H9 (cell line): Measurements from ENCODE around the gene ZNF530. TPM values are rescaled to one million over a fixed set of nuclear protein-coding genes. Genes with fewer than 3 reads are reported as not detected.

ENCODE experiments used
- DNase-seq: peaks from one replicate; pipeline ENCODE4 v3.0.0-alpha.2; 2017
- H2AFZ ChIP-seq: one replicate; pipeline ENCODE4 v1.6.1; 2013; ENCODE audit warnings: mild to moderate bottlenecking, low read length, control low read depth, moderate library complexity
- H2AK5ac ChIP-seq: 2 replicates; pipeline ENCODE4 v1.6.1; 2013; ENCODE audit warnings: low read length, control low read depth, mixed read lengths; ENCODE audit not compliant: insufficient read length
- H2BK120ac ChIP-seq: one replicate; pipeline ENCODE4 v1.6.1; 2013; ENCODE audit warnings: low read depth, mild to moderate bottlenecking, low read length, control low read depth, inconsistent platforms; ENCODE audit not compliant: poor library complexity, severe bottlenecking
- H2BK12ac ChIP-seq: 2 replicates; pipeline ENCODE4 v1.6.1; 2013; ENCODE audit warnings: low read length, control low read depth, mixed read lengths, low read depth; ENCODE audit not compliant: insufficient read length
- H2BK15ac ChIP-seq: 2 replicates; pipeline ENCODE4 v1.6.1; 2013; ENCODE audit warnings: low read depth, low read length, control low read depth
- H2BK20ac ChIP-seq: one replicate; pipeline ENCODE4 v1.6.1; 2013; ENCODE audit warnings: low read depth, mild to moderate bottlenecking, low read length, control low read depth, inconsistent platforms; ENCODE audit not compliant: poor library complexity, severe bottlenecking
- H2BK5ac ChIP-seq: 2 replicates; pipeline ENCODE4 v1.6.1; 2013; ENCODE audit warnings: low read length, control low read depth, mixed read lengths; ENCODE audit not compliant: insufficient read length
- H3K14ac ChIP-seq: 2 replicates; pipeline ENCODE4 v1.6.1; 2013; ENCODE audit warnings: low read length, control low read depth; ENCODE audit not compliant: insufficient read depth
- H3K18ac ChIP-seq: 2 replicates; pipeline ENCODE4 v1.6.1; 2013; ENCODE audit warnings: low read depth, mild to moderate bottlenecking, mixed read lengths, low read length, control low read depth; ENCODE audit not compliant: insufficient read length
- H3K23ac ChIP-seq: 2 replicates; pipeline ENCODE4 v1.6.1; 2013; ENCODE audit warnings: low read length, control low read depth, mixed read lengths, low read depth; ENCODE audit not compliant: insufficient read length
- H3K23me2 ChIP-seq: 2 replicates; pipeline ENCODE4 v1.6.1; 2013; ENCODE audit warnings: low read depth, mild to moderate bottlenecking, mixed read lengths, low read length, control low read depth; ENCODE audit not compliant: insufficient read length, poor library complexity, severe bottlenecking
- H3K27ac ChIP-seq: 2 replicates; pipeline ENCODE4 v1.5.1; 2013; ENCODE audit warnings: low read length, control low read depth, mixed read lengths, low read depth; ENCODE audit not compliant: insufficient read length
- H3K27me3 ChIP-seq: 2 replicates; pipeline ENCODE4 v1.6.1; 2013; ENCODE audit warnings: low read length, control low read depth, inconsistent platforms; ENCODE audit not compliant: insufficient read depth
- H3K4ac ChIP-seq: 2 replicates; pipeline ENCODE4 v1.6.1; 2013; ENCODE audit warnings: low read depth, mild to moderate bottlenecking, control low read depth, inconsistent platforms, low read length, moderate library complexity
- H3K4me1 ChIP-seq: 2 replicates; pipeline ENCODE4 v1.6.1; 2013; ENCODE audit warnings: low read length, control low read depth, inconsistent platforms; ENCODE audit not compliant: insufficient read depth
- H3K4me2 ChIP-seq: 2 replicates; pipeline ENCODE4 v1.6.1; 2013; ENCODE audit warnings: low read length, control low read depth, mixed read lengths; ENCODE audit not compliant: insufficient read length, insufficient read depth
- H3K56ac ChIP-seq: 2 replicates; pipeline ENCODE4 v1.6.1; 2013; ENCODE audit warnings: low read depth, mild to moderate bottlenecking, mixed read lengths, low read length, control low read depth; ENCODE audit not compliant: insufficient read length
- H3K79me1 ChIP-seq: 2 replicates; pipeline ENCODE4 v1.6.1; 2013; ENCODE audit warnings: low read depth, mild to moderate bottlenecking, moderate library complexity, low read length, control low read depth, inconsistent platforms; ENCODE audit not compliant: insufficient read depth, poor library complexity, severe bottlenecking
- H3K79me2 ChIP-seq: 2 replicates; pipeline ENCODE4 v1.6.1; 2013; ENCODE audit warnings: low read length, control low read depth, inconsistent platforms; ENCODE audit not compliant: insufficient read depth
- H3K9ac ChIP-seq: 2 replicates; pipeline ENCODE4 v1.6.1; 2013; ENCODE audit warnings: low read length, control low read depth, mixed read lengths; ENCODE audit not compliant: insufficient read length; ENCODE audit errors: extremely low read depth
- H3K9me3 ChIP-seq: one replicate; pipeline ENCODE4 v1.6.1; 2013; ENCODE audit warnings: low read depth, low read length, inconsistent platforms; ENCODE audit not compliant: control insufficient read depth
- H3T11ph ChIP-seq: one replicate; pipeline ENCODE4 v1.6.1; 2013; ENCODE audit warnings: mild to moderate bottlenecking, low read length, control low read depth, inconsistent platforms
- H4K20me1 ChIP-seq: one replicate; pipeline ENCODE4 v1.6.1; 2013; ENCODE audit not compliant: control insufficient read depth, insufficient read length, insufficient read depth
- H4K5ac ChIP-seq: 2 replicates; pipeline ENCODE4 v1.6.1; 2013; ENCODE audit warnings: low read depth, mild to moderate bottlenecking, mixed read lengths, low read length, control low read depth; ENCODE audit not compliant: insufficient read length
- H4K8ac ChIP-seq: replicated peaks from 2 replicates; pipeline ENCODE4 v1.6.1; 2013; ENCODE audit warnings: low read length, control low read depth, mixed read lengths, low read depth; ENCODE audit not compliant: insufficient read length
- H4K91ac ChIP-seq: 2 replicates; pipeline ENCODE4 v1.6.1; 2013; ENCODE audit warnings: low read depth, mild to moderate bottlenecking, moderate library complexity, mixed read lengths, low read length, control low read depth; ENCODE audit not compliant: insufficient read length
- H3K27ac Mint-ChIP-seq, 3 experiments: 2 replicates in 2 of 3; 3 replicates in 1 of 3; pipeline ENCODE4 v1.8.0; 2020 to 2021; ENCODE audit warnings: mixed read lengths in 3 of 3, mild to moderate bottlenecking in 1 of 3, moderate library complexity in 1 of 3
- H3K27me3 Mint-ChIP-seq: 2 replicates; pipeline ENCODE4 v1.8.0; 2021; ENCODE audit warnings: low read depth, mild to moderate bottlenecking, moderate library complexity, mixed read lengths
- H3K36me3 Mint-ChIP-seq, 3 experiments: 2 replicates in 2 of 3; 3 replicates in 1 of 3; pipeline ENCODE4 v1.8.0; 2020 to 2021; ENCODE audit warnings: low read depth in 3 of 3, mixed read lengths in 3 of 3; ENCODE audit not compliant: insufficient read depth in 1 of 3
- H3K4me1 Mint-ChIP-seq, 2 experiments: 2 replicates each; pipeline ENCODE4 v1.8.0; 2020; ENCODE audit warnings: mixed read lengths in 2 of 2
- H3K4me3 Mint-ChIP-seq, 2 experiments: 2 replicates in 1 of 2; 3 replicates in 1 of 2; pipeline ENCODE4 v1.8.0; 2020 to 2021; ENCODE audit warnings: mild to moderate bottlenecking in 2 of 2, mixed read lengths in 2 of 2, moderate library complexity in 1 of 2
- H3K9me3 Mint-ChIP-seq, 2 experiments: 2 replicates in 1 of 2; 3 replicates in 1 of 2; pipeline ENCODE4 v1.8.0; 2020; ENCODE audit warnings: mild to moderate bottlenecking in 2 of 2, mixed read lengths in 2 of 2, moderate library complexity in 1 of 2
- WGBS: extraction: QIAGEN DNeasy Blood & Tissue Kit; methylation state at CpG from one replicate; pipeline ENCODE4 v1.1.7; 2013; ENCODE audit warnings: missing lambda C conversion rate, low lambda C conversion rate, mixed read lengths; ENCODE audit not compliant: insufficient read length; ENCODE audit errors: extremely low coverage; 5-methylcytosine and 5-hydroxymethylcytosine counted together
- total RNA-seq: library from RNA; stranded (reverse); gene quantifications from 2 replicates; pipeline ENCODE4 v1.2.1, GENCODE V29; 2021
- TF ChIP-seq, protein P1 (sequence below): fragments of 200-600 bp; sonication (generic); conservative IDR thresholded peaks from 3 replicates; pipeline ENCODE4 v1.8.0; 2021; ENCODE audit warnings: antibody characterized with exemption, mild to moderate bottlenecking

The ZNF530 gene
- total RNA-seq, 1 experiment from 2014 or later, result 9.3 TPM

DNA sequence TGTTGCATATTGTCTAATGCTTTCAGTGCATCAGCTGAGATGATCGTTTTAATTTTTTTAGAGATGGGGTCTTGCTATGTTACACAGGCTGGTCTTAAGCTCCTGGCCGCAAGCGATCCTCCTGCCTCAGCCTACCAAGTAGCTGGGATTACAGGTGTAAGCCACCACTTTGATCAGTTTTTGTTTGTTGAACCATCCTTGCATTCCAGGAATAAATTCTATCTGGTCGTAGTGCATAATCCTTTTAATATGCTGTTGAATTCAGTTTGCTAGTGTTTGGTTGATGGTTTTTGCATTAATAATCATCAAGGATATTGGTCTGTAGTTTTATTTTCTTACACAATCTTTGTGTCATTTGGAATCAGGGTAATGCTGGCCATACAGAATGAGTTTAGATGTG is 37.7 kb downstream of the ZNF530 start:
- peaks cover 24 to 39% of the 10 kb centered on the region in 2 experiments for H3K9me3 Mint-ChIP-seq
- Histone ChIP-seq H2AFZ (no peak overlapping the region), H2BK5ac (no peak overlapping the region), H3K27me3 (no peaks in the 10 kb centered on the region), H3K79me1 (no peaks in the 10 kb centered on the region), H2BK12ac (no peak overlapping the region), H3K79me2 (no peaks in the 10 kb centered on the region), H3K9me3 (no peaks in the 10 kb centered on the region), H3K23ac (no peak overlapping the region), H2AK5ac (no peak overlapping the region), H2BK15ac (no peak overlapping the region), H4K91ac (no peak overlapping the region), H3K18ac (no peak overlapping the region), H4K5ac (no peak overlapping the region), H3K4me2 (no peak overlapping the region), H3T11ph (no peak overlapping the region), H2BK120ac (no peak overlapping the region), H2BK20ac (no peak overlapping the region), H3K14ac (no peak overlapping the region), H3K23me2 (peaks cover 6% of the 10 kb centered on the region), H4K8ac (no peak overlapping the region), H3K27ac (no peak overlapping the region), H3K4ac (no peak overlapping the region), H3K56ac (no peak overlapping the region), H3K4me1 (no peaks in the 10 kb centered on the region; the same call in 1 of the 2 replicates), H4K20me1 (no peaks in the 10 kb centered on the region), H3K9ac (no peak overlapping the region)
- peaks cover 67 to 72% (median 70%) of the 10 kb centered on the region in 3 experiments for H3K36me3 Mint-ChIP-seq
- TF ChIP-seq, protein P1, sequence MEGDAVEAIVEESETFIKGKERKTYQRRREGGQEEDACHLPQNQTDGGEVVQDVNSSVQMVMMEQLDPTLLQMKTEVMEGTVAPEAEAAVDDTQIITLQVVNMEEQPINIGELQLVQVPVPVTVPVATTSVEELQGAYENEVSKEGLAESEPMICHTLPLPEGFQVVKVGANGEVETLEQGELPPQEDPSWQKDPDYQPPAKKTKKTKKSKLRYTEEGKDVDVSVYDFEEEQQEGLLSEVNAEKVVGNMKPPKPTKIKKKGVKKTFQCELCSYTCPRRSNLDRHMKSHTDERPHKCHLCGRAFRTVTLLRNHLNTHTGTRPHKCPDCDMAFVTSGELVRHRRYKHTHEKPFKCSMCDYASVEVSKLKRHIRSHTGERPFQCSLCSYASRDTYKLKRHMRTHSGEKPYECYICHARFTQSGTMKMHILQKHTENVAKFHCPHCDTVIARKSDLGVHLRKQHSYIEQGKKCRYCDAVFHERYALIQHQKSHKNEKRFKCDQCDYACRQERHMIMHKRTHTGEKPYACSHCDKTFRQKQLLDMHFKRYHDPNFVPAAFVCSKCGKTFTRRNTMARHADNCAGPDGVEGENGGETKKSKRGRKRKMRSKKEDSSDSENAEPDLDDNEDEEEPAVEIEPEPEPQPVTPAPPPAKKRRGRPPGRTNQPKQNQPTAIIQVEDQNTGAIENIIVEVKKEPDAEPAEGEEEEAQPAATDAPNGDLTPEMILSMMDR, result no peak
- peaks cover 4 to 13% of the 10 kb centered on the region in 2 experiments; a peak in 3 of 4 replicates for H3K4me1 Mint-ChIP-seq
- H3K27me3 Mint-ChIP-seq, result no peaks in the 10 kb centered on the region; the same call in 1 of the 2 replicates
- no peak for DNase-seq
- no CpG with 5 or more reads among the region's 4 CpGs for WGBS
- no peak overlapping the region for H3K4me3 Mint-ChIP-seq
- no peak overlapping the region for H3K27ac Mint-ChIP-seq
